GM19372 (cell line): Measurements from ENCODE around the gene RNU1-4.
"Not testable (repeated sequence)": the region's sequence is repeated elsewhere in the genome, so short reads cannot be mapped to it uniquely, and the experiment has no call there.

ENCODE experiments used
- ATAC-seq: cut with Tn5 transposase; IDR thresholded peaks from one replicate; pipeline ENCODE4 v1.9.1; 2021; ENCODE audit warnings: mild to moderate bottlenecking, low read depth, moderate library complexity; ENCODE audit not compliant: unreplicated experiment

Gene RNU1-4

DNA sequence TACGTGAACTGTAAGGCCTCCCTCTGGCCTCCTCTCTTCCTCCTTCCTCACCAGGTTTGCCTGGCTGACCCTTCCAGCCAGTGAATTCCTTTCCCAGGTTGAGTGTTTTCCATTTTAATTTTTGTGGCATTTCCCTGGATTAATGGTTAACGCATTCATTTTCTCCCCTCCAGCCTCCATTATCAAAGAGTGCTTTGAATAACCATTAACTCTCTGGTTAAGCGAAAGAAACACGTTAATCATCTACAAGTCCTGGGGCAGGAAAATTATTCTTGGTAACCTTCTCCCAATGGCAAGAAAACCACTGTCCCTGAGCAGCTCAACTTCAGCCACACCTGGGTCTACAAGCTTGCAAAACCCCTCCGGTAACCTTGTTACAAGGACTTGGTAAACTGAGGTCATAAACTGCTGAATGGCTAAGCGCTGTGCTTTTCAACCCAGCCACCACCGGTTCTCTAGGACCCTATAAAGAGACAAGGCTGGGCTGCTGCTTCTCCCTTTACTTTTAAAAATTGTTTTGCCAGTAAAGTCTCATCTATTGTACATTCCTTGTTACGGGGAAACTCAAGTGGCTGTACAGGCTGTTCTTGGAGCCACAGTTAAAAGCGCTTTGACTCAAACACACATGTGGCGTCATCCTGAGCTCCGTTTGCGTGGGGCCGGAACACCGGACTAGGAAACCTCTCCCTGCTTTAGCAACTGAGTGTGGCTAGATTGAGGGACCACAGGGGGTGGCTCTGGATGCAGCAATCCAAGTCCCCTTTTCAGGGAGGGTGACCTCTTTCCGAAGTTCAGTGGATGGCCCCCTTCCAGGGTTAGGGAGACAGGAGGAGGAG is 24.7 kb downstream of the RNU1-4 start:
- not testable (repeated sequence) for ATAC-seq

- not testable (repeated sequence) for ATAC-seq
Measured at GRCh38 chr1:16765731-16766605, 25.7 kb downstream of the RNU1-4 start.

- not testable (repeated sequence) for ATAC-seq
Measured at GRCh38 chr1:16766689-16767256, 26.5 kb downstream of the RNU1-4 start.

- not testable (repeated sequence) for ATAC-seq
Measured at GRCh38 chr1:16770139-16770759, 29.9 kb downstream of the RNU1-4 start.

DNA sequence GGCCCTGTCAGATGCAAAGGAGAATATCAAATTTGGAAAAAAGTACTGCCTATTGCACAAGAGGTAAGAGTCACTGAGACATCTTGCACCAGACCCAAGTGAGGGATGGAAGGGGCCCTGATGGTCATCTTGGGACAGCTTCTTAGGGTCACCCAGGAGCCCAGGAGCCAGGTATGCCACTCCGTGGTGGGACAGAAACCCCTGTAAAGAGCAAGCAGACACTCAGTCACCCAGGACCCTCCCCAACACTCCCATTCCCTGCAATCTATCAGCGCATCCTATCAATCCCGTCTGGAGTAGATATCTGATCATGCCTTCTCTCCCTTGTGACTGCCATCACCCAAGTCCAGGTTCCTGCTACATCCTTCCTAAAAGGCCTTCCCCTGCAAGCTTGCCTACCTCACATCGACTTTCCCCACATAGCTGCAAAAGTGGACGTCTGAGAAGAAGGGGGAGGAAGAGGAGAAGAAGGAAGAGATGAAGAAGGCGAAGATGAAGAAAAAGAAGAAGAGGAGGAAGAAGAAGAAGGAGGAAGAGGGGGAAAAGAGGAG is 30.7 kb downstream of the RNU1-4 start:
- not testable (repeated sequence) for ATAC-seq

DNA sequence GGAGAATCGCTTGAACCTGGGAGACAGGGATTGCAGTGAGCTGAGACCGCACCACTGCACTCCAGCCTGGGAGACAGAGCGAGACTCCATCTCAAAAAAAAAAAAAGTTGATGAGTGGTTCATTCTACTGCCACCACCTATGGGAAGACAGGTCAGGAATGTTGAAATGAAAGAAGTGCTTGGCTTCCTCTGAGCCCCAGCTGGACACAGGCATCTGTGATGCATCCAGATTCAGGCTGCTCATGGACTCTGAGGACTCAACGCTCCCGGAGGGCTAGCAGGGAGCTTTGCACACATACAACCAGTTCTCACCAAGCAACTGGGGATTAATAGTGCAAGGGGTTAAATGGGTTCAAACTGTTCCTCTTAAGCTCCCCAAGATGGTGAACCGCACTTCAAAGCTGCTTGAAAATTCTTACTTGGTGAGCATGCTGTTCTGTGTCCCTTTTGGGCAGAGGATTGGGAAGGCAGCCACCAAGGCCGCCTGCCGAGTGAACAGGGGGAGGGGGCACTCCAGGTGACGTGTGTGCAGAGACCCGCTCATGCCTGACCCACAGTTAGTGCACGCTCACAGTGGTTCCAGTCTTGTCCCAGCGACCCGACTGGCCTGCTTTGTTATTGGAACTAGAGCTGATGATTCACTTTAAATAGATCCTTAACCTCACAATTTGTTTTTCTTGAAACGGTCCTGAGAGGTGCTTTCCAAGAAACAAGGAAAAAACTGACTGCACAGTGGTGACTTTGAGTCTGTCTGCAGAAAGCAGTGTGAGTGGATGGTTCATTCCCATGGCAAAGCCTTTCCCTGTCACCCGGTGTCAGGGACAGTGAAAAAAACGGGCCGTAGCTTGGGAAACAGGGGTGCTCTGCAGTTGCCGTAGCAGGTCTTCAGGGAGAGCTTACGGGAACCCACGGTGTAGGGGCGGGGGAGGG is 32.2 kb downstream of the RNU1-4 start:
- ATAC-seq: not testable (repeated sequence)

DNA sequence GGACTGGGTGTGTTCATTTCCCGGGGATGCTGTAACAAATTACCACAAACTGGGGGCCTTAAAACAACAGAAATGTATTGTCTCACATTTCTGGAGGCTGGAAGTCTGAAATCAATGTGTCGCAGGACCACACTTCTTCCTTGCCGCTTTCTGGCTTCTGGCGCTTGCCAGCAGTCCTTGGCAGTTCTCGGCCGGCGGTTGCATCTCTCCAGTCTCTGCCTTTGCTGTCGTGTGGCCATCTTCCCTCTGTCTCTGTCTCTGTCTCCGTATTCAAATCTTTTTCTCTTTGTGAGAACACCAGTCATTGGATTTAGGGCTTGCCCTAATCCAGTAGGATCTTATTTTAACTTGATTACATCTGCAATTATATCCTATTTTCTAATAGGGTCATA is 32.9 kb downstream of the RNU1-4 start:
- ATAC-seq: not testable (repeated sequence)

DNA sequence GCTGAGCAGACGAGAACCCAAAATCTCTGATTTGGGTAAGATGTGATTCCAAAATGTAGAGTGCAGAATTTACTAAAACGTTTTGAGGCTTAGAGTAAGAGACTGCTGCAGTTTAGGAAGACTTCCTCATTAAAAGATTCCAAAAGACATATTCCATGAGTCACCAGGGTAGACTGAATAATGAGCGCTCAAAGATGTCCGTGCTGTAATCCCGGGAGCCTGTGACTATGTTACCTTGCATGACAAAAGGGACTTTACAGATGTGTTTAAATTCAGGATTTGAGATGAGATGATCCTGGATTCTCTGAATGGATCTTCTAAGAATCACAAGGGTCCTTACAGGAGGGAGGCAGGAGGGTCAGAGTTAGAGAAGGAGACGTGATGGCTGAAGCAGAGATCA is 33.4 kb downstream of the RNU1-4 start:
- not testable (repeated sequence) for ATAC-seq

DNA sequence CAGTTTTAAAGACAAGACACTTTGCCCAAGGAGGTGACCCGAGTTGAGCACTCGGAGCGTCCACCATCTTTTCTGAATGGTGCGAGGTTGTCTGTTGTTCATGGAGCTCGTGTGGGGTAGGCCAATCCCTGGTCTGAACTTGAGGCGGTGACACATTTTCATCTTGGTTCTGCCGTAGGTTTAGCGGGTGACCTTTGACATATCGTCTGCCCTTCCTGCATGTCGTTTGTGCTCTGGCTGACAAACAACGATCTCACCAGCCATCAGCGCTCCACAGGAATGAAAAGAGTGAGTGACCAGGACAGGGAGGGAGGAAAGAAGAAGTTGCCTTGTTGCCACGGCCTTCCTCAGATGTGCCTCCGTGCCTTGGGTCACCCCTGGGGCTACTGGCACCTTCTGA is 34.5 kb downstream of the RNU1-4 start:
- ATAC-seq: not testable (repeated sequence)

DNA sequence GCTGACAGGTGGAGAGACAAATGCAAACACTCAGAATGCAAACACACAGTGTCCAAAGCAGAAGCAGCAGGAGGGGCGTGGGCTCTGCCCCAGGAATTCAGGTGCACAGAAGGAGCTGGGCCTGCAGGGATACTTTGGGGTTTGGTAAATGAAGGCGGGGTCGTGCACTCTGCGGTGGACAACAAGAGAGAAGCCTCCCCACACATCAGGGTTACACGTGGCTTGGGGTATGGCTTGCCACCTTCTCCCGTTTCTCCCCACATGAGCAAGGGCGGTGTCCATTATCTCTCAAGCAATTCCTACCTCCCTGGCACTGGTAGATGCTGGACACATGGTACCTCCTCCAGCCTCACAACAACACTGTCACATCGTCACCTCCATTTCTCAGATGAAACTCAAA is 35.0 kb downstream of the RNU1-4 start:
- ATAC-seq: not testable (repeated sequence)

GRCh38 chr1:16776248-16776647 is 35.9 kb downstream of the RNU1-4 start:
- ATAC-seq: not testable (repeated sequence)

GRCh38 chr1:16776835-16777234 is 36.5 kb downstream of the RNU1-4 start:
- not testable (repeated sequence) for ATAC-seq

DNA sequence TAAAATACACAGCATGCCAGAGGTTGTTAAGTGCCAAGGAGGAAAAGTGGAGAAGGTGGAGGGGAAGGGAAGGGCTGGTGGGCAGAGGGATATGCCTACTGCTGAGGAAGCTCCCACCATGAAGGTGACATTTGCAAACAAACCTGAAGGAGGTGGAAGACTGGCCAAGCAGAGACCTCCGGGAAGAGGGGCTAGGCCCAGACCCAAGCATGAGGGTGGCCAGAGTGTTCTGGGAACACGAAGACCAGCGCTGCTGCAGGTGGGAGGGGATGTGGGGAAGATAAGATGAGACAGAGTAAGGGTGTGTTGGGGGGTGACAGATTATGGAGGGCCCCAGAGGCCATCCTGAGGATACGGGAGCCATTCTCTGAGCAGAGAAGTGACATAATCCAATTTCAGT is 37.5 kb downstream of the RNU1-4 start:
- not testable (repeated sequence) for ATAC-seq

DNA sequence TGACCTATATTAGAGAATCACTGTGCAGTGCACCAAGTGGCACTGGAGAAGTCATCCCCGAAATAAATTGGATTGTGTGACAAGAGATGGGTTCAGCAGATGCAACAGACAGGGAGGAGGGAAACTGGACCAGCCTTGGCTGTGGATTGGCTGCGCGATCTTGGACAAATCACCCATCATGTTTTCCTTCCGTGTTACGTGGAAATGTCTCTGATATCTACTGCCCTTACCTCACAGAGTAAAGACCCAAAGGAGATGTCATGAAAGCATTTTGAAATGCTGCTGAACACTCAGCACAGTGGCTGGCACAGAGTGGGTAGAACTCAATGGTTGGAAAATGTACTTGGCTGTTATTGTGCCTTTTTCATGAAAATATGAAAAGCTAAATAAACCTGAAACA is 39.2 kb downstream of the RNU1-4 start:
- ATAC-seq: not testable (repeated sequence)

DNA sequence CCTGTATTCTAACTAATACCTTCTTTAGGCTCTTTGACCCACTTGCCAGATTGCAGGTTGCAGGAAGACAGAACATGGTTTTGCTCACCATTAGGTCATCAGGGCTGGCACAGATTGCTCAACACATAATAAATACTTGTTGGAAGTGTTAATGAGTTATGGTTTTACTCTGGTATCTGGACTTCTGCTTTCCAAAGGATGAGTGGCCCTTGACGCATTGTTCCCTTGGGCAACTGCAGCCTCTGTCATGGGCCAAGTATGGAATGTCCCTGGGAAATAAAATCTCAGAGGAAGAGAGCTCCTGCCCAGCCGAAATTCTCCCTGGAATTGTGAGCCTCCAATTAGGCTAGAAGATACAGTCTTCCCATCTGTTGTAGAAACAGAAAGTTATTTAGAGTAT is 40.7 kb downstream of the RNU1-4 start:
- ATAC-seq: not testable (repeated sequence)

DNA sequence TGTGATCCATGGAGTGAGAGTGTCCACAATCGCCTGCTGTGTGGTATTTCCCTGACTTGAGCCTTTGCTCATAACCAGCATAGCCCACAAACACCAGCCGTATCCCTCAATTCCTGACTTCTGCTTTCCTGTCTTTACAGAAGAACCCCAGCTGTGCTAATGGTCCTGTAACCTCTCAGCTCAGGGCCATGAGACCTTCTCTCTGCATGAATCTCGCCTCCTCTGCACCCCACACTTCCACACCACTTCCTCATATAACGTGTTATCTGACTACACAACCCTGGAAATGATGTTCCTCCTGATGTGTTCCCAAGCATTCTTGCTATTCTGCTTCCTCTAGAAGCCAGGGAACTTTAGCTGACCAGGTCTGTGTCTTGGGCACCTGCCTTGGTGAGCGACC is 41.3 kb downstream of the RNU1-4 start:
- not testable (repeated sequence) for ATAC-seq

- not testable (repeated sequence) for ATAC-seq
Measured at GRCh38 chr1:16784955-16785354, 44.6 kb downstream of the RNU1-4 start.

DNA sequence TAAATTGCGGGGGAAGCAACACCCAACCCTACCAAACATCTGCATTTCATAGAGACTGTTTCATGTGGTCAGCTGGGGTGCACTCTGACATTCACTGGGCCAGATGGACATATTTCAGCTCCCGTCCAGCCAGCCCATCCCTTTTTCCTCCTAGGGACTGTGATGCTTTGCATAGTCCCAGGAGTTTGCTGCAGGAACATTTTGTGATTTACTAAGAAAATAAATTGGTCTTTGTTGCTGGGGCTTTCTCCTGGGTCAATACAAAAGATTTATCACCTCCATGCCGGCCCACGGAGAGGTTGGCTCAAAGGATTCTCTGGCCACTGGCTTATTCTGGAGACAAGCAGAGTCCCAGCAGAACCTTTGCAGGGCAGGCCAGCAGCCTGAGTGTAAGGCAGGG is 46.0 kb downstream of the RNU1-4 start:
- not testable (repeated sequence) for ATAC-seq

DNA sequence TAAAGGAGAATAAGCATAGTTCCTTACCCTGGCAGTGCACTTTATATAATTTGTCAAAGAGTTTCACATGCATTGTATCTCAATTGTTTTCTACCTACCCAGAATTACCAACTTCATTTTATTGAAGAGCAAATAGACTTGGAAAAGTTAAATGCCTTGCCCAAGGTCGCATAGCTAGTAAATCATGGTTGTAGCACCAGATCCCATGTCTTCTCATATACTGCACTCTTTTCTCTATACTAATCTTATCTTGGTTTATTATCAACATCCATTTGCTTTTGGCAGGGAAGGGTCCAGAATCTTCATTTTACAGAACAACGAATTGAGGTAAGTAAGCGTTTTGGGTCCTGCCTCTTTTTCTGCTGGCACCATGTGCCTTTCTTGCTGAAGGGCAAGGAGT is 46.9 kb downstream of the RNU1-4 start:
- not testable (repeated sequence) for ATAC-seq
